IPS-15b (cell line): Measurements from ENCODE around the gene LMAN1L.
"Not testable (repeated sequence)": the region's sequence is repeated elsewhere in the genome, so short reads cannot be mapped to it uniquely, and the experiment has no call there.

Source experiments
- H3K27me3 ChIP-seq: one replicate; pipeline ENCODE4 v1.6.1; 2013; ENCODE audit warnings: low read length; ENCODE audit not compliant: control insufficient read depth, insufficient read depth
- H3K36me3 ChIP-seq: one replicate; pipeline ENCODE4 v1.6.1; 2013; ENCODE audit warnings: low read length; ENCODE audit not compliant: control insufficient read depth, insufficient read depth
- H3K4me1 ChIP-seq: one replicate; pipeline ENCODE4 v1.6.1; 2013; ENCODE audit warnings: mild to moderate bottlenecking, low read length; ENCODE audit not compliant: control insufficient read depth, insufficient read depth
- H3K4me3 ChIP-seq: one replicate; pipeline ENCODE4 v1.5.1; 2013; ENCODE audit warnings: low read depth, low read length
- H3K9ac ChIP-seq: one replicate; pipeline ENCODE4 v1.6.1; 2013; ENCODE audit warnings: low read depth, mild to moderate bottlenecking, low read length
- H3K9me3 ChIP-seq: one replicate; pipeline ENCODE4 v1.6.1; 2013; ENCODE audit warnings: mild to moderate bottlenecking, low read length; ENCODE audit not compliant: control insufficient read depth, insufficient read depth

LMAN1L gene

DNA sequence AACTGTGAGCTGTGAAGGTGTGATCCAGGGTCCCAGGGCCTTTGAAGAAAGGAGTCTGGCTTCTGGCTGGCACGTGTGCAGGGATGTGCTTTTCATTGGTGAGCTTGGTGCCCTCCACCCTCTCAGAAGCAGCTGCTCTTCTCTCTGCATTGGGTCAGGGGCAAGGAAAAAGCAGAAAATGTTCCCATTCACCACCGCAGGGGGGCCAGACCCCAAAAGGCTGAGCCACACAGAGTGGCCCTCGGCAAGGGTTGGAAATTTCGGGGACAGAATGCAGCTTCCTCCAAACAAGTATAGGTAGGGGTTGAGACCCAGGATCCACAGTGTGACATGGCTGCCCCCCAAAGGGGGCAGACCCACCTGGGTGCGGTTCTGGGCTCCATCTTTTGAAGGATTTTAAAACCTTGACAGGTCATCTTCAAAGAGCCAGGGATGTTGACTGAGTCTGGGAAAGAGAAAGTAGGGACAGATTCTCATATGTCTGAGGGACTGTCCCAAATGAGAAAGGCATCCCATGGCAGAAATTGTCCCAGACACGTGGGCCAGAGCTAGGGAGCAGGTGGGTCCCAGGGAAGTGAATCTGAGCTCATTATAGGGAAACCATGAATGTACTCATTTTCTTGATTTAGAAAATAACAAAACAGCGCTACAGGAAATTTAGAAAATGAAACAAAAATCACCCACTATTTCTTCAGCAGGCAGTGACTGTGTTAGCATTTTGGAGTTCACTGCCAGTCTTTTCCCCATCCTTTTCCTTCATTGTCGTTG lies 28.0 kb upstream of the LMAN1L start:
- H3K4me3 ChIP-seq = no peak overlapping the region
- no peaks in the 10 kb centered on the region for H3K36me3 ChIP-seq
- H3K9ac ChIP-seq = no peak overlapping the region
- peaks cover 15% of the 10 kb centered on the region for H3K4me1 ChIP-seq
- no peaks in the 10 kb centered on the region for H3K9me3 ChIP-seq
- peaks cover 57% of the 10 kb centered on the region for H3K27me3 ChIP-seq

DNA sequence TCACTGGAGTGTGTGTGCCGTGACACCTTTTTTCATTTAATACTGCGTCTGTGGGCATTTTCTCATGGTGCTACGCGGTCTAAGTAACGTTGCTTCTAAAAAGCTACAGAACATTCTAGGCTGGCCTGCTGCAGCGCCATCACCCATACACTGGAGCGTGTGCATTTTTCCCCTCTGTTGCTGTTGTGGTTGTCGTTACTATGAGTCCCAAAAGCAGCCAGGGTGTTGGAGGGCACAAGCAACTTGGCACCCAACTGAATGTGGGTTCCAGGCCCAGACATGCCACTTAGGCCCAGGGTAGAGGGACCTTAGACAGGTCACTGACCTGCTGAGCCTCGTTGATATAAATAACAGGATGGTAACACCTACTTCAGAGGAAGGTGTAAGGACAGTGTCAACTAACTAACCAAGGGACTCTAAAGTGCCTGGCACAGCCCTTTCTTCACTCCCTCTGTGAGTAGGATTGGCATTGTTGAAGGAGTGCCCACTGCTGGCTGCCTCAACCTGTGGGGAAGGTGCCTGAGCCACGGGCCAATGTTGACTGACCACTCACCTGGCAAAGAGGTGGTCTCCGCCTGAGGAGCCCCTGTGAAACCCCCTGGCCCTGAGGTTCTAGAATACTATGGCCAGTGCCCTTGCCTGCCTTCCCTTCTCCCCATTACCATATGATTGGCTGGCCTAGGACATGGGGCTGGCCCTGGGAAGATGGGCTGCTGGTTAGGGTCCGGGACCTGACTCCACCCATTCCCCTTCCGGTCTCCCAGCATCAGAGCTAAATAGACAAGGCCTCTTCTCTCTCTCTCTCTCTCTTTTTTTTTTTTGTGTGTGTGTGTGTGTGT lies 27.2 kb upstream of the LMAN1L start:
- Histone ChIP-seq H3K9ac (no peak overlapping the region), H3K9me3 (no peaks in the 10 kb centered on the region), H3K27me3 (peaks cover 58% of the 10 kb centered on the region), H3K4me1 (peaks cover 15% of the 10 kb centered on the region), H3K4me3 (no peak overlapping the region), H3K36me3 (no peaks in the 10 kb centered on the region)

DNA sequence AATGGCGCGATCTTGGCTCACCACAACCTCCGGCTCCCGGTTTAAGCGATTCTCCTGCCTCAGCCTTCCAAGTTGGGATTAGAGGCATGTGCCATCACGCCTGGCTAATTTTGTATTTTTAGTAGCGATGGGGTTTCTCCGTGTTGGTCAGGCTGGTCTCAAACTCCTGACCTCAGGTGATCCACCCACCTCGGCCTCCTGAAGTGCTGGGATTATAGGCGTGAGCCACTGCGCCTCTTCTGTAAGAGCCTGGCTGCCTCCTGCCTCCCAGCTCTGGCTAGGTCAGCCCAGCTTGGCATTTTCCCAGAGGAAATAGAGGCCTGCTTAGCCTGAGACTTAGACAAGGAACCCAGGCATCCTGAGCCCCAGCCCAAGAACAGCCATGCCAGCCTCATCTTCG lies 26.6 kb upstream of the LMAN1L start:
- H3K9me3 ChIP-seq, H3K36me3 ChIP-seq, H3K4me3 ChIP-seq, H3K9ac ChIP-seq: not testable (repeated sequence)
- Histone ChIP-seq H3K4me1 (peaks cover 15% of the 10 kb centered on the region), H3K27me3 (peaks cover 56% of the 10 kb centered on the region)

DNA sequence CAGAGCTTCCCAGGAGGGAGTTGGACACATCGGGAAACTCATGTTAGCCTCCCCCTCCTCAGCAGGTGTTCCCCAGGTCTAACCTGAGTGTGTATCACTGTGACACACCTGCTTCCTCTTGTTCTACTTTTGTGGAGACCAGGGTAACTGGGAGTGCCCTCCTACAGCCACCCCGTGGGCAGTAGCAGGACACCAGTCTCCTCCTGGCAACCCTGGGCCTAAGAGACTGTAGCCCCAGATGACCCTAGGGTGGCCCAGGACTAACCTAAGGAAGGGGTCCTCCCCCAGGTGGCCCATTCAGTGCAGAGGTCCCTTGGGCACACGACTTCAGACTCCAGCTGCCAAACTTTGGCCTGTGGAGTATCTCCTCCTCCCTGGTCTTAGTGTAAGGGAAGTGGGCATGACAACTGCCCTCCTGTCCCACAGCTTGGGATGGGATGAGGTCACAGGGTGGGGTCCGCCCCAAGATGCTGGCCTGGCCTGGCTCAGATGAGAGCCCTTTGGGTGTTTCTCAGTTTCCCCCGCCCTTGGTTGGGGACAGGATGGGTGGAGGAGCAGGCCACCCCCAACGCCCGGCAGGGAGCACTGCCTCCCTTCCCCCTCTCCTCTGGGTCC lies 26.0 kb upstream of the LMAN1L start:
- Histone ChIP-seq H3K4me3 (no peak overlapping the region), H3K36me3 (no peaks in the 10 kb centered on the region), H3K9ac (no peak overlapping the region), H3K9me3 (no peaks in the 10 kb centered on the region), H3K4me1 (peaks cover 13% of the 10 kb centered on the region), H3K27me3 (peaks cover 53% of the 10 kb centered on the region)

DNA sequence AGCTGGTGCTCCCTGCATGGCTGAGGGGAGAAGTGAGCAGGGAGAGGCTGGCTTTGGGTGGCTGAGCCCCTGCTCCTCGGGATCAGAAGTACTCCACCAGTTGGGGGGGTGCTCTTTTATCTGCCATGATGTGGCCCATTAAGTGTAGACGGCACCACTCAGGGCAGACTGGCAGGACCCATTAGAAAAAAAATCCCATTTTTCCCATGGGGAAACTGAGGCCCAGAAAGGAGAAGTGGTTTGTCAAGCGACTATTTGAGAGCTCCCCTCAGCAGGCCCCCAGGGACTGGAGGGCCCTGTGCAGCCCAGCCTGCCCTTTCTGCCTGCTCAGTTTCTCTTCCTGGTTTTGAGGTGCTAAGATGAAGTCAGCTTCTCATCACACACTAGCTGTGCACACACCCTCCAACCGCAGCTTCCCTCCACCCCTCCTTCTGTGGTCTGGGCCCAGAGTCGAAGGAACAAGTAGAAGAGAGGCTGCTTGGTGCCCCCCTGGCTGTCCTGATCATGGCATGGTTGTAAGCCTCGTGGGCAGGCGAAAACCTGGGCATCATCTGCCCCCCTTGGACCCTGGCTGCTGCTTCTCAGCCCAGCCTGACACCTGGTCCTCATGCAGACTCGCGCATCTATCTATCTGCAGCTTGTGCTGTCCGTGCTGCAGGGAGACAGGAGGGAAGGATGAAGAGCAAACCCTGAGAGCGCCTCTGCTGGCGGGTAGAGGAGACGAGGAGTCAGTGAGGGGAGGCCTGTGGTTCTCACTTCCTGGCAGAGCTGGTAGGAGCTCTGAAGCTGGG lies 25.2 kb upstream of the LMAN1L start:
- no peaks in the 10 kb centered on the region for H3K9me3 ChIP-seq
- H3K4me1 ChIP-seq = peaks cover 13% of the 10 kb centered on the region
- peaks cover 58% of the 10 kb centered on the region for H3K27me3 ChIP-seq
- H3K36me3 ChIP-seq = no peaks in the 10 kb centered on the region
- H3K9ac ChIP-seq = no peak overlapping the region
- no peak overlapping the region for H3K4me3 ChIP-seq

DNA sequence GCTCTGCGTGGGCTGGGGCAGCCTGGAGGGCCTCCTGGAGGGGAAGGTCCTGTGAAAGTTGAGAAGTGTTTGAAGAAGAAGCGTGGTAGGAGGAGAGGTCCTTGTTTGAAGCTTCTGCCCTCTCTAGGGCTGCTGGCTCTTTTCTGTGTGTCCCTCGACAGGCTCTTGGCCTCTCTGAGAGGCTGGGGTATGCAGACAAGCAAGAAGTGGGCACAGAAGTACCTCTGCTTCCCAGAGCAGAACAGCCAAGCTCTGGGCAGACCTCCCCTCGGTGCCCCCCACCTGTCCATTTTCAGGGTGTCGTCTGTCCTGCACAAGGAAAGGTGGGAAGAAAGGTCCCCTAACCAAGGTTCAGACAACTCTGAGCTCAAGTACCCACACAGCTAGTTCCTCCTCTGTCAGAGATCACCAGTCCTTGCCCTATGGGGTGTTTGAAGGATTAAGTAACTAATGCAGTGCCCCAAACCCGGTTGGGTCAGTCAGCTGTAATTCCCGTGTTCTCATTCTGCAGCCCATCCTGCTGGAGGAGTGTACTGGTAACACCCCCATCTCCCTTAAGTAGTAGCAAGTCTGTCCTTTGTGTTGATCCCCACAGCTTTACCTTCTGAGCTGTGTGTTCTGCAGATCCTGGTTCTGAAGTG lies 24.5 kb upstream of the LMAN1L start:
- no peaks in the 10 kb centered on the region for H3K9me3 ChIP-seq
- peaks cover 13% of the 10 kb centered on the region for H3K4me1 ChIP-seq
- H3K27me3 ChIP-seq = peaks cover 54% of the 10 kb centered on the region
- no peaks in the 10 kb centered on the region for H3K36me3 ChIP-seq
- H3K9ac ChIP-seq = no peak overlapping the region
- H3K4me3 ChIP-seq = no peak overlapping the region

DNA sequence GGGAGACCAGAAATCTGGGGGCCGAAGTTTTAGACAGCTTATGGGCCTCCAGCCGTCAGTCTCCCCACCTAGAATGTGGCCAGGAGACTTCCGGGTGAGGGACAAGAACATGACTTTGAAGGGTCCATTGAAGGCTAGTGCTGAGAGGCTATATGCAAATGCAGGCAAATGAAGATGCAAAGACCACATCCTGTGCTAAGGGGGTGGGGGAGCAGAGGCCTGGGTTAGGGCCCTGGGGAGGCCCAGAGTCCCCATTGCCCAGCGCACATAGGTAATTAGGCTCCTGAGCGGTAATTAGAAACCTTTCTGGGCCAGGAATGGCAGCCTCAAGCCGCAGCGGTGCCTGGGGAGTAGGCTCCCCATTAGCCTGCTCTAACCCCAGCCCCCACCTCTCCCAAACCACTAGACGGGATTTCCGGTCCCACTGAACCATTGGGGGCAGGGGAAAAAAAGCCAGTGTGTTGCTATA lies 23.9 kb upstream of the LMAN1L start:
- H3K9me3 ChIP-seq = no peaks in the 10 kb centered on the region
- H3K4me1 ChIP-seq = peaks cover 13% of the 10 kb centered on the region
- H3K4me3 ChIP-seq = no peak overlapping the region
- H3K27me3 ChIP-seq = peaks cover 49% of the 10 kb centered on the region
- no peaks in the 10 kb centered on the region for H3K36me3 ChIP-seq
- no peak overlapping the region for H3K9ac ChIP-seq

DNA sequence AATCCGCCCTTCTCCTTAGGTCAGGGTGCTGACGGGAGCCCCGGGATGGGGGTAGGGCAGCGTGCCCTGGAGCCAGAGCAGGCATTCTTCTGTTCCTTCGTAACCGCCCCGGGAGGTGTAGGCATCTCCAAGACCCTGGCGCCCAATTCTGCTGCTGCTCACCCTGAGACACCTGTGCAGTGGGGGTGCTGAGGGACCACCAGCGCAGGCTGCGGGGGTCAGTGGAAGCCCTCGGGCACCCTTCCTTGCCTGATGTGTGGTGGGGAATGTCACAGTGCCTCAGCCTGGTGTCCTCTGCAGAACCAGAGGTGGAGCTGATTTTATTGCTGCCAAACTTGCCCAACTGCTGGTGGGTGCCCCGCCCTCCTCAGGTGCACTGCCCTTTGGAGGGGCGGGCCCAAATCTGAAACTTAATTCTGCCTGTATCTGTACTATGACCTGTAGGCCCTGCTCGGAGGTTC lies 23.4 kb upstream of the LMAN1L start:
- Histone ChIP-seq H3K9me3 (no peaks in the 10 kb centered on the region), H3K27me3 (peaks cover 47% of the 10 kb centered on the region), H3K4me3 (no peak overlapping the region), H3K36me3 (no peaks in the 10 kb centered on the region), H3K4me1 (peaks cover 13% of the 10 kb centered on the region), H3K9ac (no peak overlapping the region)

DNA sequence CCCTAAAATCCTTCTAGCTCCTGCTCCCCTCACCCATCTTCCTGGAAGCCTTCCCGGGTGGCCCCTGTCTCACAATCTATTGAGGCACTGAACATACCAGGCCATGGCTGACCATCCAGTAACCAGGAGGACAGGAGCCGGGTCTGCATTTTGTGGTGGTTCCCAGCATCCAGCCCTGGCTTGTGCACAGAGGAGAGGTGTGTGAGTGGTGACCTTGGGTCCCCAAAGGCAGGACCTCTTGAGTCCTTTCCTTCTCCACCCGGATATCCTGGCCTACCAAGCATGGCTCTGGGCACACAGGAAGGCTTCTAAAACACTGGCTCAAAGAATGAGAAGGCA lies 22.9 kb upstream of the LMAN1L start:
- Histone ChIP-seq H3K36me3 (no peaks in the 10 kb centered on the region), H3K4me3 (no peak overlapping the region), H3K27me3 (peaks cover 47% of the 10 kb centered on the region), H3K4me1 (peaks cover 13% of the 10 kb centered on the region), H3K9ac (no peak overlapping the region), H3K9me3 (no peaks in the 10 kb centered on the region)

DNA sequence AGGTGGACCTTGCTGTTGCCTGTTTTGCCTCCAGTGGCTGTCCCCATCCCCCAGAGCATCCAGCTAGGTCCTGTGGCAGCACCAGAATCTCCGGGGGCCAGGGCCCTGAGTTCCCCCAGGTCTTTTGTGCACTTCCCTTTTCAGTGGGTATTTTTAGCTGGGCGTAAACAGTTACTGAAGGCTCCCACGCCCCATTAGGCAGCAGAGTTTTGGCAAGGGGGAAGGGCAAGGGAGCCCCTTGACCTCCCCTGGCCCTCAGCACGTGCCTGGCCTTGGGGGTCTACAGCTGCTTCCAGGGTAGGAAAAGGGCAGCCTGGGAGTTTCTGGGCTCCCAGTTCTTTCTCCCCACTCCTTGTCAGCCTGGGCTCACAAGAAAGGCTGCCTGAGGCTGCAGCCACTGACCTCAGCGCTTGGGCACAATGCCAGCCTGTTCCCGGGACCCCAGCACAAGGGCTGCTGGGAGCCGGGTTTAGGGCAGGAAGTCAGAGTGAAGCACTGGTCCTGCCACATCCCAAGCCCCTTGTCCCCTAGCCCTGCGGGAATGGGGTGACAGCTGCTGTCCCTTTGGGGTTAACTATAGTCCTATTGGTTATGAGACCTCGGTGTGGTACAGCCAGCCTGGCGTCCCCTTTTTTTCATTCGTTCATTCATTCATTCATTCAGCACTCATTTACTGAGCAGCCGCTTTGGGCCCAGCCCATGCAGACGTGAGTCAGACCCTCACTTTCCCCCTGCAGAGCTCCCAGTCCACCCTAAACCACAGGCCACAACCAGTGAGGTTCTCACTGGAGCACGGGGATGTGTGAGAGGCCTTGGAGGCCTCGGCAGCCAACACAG lies 22.3 kb upstream of the LMAN1L start:
- H3K9ac ChIP-seq = no peak overlapping the region
- no peaks in the 10 kb centered on the region for H3K9me3 ChIP-seq
- H3K36me3 ChIP-seq = no peaks in the 10 kb centered on the region
- peaks cover 13% of the 10 kb centered on the region for H3K4me1 ChIP-seq
- H3K4me3 ChIP-seq = no peak overlapping the region
- H3K27me3 ChIP-seq = peaks cover 45% of the 10 kb centered on the region
